ENCODE results near the gene ZNF775.

DNA sequence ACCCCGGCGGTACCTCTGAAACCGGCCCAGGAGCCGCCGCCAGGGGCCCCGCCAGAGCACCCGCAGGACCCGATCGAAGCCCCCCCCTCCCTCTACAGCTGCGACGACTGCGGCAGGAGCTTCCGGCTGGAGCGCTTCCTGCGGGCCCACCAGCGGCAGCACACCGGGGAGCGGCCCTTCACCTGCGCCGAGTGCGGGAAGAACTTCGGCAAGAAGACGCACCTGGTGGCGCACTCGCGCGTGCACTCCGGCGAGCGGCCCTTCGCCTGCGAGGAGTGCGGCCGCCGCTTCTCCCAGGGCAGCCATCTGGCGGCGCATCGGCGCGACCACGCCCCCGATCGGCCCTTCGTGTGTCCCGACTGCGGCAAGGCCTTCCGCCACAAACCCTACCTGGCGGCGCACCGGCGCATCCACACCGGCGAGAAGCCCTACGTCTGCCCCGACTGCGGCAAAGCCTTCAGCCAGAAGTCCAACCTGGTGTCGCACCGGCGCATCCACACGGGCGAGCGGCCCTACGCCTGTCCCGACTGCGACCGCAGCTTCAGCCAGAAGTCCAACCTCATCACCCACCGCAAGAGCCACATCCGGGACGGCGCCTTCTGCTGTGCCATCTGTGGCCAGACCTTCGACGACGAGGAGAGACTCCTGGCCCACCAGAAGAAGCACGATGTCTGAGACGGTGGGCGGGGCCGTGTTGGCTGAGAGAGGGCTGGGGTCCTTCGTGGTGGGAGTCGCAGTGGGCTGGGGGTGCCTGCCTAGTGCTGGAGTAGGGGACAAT is 6.7 kb upstream of the ZNF775 start:
- TF ChIP-seq POLR2A (IDR thresholded peaks at IDR 0.05; ENCODE audit: low read length) (no peak), GATA1 (IDR thresholded peaks at IDR 0.05; ENCODE audit: low read depth, low read length) (no peak)
